GM12873 (cell line): ENCODE data around the gene PDS5A.

ENCODE experiments used
- CTCF ChIP-seq: IDR thresholded peaks from 2 replicates; pipeline ENCODE4 v1.5.1; 2012; ENCODE audit warnings: low read depth, mild to moderate bottlenecking, moderate library complexity, low read length, control low read depth; ENCODE audit not compliant: insufficient read depth; ENCODE audit errors: missing control alignments

The PDS5A gene

DNA sequence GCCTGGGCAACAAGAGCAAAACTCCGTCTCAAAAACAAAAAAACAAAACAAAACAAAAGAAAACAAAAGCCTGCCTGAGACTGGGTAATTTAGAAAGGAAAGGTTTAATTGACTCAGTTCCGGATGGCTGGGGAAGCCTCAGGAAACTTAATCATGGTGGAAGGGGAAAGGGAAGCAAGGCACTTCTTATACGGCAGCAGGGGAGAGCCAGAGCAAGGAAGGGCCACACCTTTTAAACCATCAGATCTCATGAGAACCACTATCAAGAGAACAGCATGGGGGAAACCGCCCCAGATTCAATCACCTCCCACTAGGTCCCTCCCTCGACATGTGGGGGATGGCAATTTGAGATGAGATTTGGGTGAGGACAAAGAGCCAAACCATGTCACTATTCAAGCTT, 157.5 kb downstream of the PDS5A start:
- TF ChIP-seq CTCF, result no peak

GRCh38 chr4:39818646-39819045, 159.1 kb downstream of the PDS5A start:
- no peak for TF ChIP-seq CTCF

DNA sequence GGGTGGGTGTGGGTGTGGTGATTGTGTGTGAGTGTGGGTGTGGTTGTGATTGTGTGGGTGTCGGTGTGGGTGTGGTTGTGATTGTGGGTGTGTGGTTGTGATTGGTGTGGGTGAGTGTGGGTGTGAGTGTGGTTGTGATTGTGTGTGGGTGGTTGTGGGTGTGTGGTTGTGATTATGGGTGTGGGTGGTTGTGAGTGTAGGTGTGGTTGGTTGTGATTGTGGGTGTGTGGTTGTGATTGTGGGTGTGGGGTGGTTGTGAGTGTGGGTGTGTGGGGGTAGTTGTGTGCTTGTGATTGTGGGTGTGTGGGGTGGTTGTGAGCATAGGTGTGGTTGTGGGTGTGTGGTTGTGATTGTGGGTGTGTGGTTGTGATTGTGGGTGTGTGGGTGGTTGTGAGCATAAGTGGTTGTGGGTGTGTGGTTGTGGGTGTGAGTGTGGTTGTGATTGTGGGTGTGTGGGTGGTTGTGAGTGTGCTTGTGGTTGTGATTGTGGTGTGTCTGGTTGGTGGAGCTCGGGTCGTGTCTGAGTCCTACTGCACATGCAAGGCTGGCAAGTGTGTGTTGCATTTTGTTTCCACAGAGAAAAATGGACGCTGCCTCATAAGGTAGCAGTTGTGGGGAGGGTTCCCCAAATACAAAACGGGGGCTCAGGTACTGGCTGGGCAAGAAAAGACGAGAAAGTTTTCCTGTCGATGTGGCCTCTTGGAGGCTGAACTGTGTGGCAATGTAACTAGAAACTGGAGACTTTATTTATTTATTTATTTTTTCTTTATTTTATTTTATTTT, 163.1 kb downstream of the PDS5A start:
- TF ChIP-seq CTCF, result no peak

DNA sequence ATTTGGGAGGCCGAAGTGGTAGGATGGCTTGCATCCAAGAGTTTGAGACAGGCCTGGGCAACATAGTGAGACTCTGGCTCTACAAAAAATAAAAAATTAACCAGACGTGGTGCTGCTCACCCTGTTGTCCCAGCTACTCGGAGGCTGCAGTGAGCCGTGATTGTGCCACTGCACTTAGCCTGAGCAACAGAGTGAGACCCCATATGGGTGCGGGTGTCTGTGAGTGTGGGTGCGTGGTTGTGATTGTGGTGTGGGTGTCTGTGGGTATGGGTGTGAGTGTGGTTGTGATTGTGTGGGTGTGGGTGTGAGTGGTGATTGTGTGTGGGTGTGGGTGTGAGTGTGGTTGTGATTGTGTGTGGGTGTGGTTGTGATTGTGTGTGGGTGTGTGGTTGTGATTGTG, 165.2 kb downstream of the PDS5A start:
- TF ChIP-seq CTCF, result no peak

- TF ChIP-seq CTCF, result no peak
Observed at GRCh38 chr4:39808231-39808749, 169.4 kb downstream of the PDS5A start.

- no peak for TF ChIP-seq CTCF
Observed at GRCh38 chr4:39802005-39802404, 175.7 kb downstream of the PDS5A start.

- no peak for TF ChIP-seq CTCF
Observed at GRCh38 chr4:39792529-39792928, 185.2 kb downstream of the PDS5A start.
